ENCODE data around the gene USP3.

GRCh38 chr15:63606308-63606707 lies 101.9 kb downstream of the USP3 start:
- TF ChIP-seq EZH2 (optimal IDR thresholded peaks at IDR 0.05; ENCODE audit: low read depth, low read length) = no peak
- TF ChIP-seq CTCF (IDR thresholded peaks at IDR 0.05; ENCODE audit: low read length) = no peak
- no peak for TF ChIP-seq EZH2phosphoT487 (IDR thresholded peaks at IDR 0.05; ENCODE audit: low read length)

Measured in MM.1S (cell line).